Measurements from ENCODE around the gene LSP1. TPM values are rescaled to one million over a fixed set of nuclear protein-coding genes. Genes with fewer than 3 reads are reported as not detected.

LSP1 gene
- total and polyA plus RNA-seq, 2 of the 13 experiments (the other 11 are each of a cell fraction or from before 2014, with no cell fraction given), result 0.59 to 1.00 TPM

DNA sequence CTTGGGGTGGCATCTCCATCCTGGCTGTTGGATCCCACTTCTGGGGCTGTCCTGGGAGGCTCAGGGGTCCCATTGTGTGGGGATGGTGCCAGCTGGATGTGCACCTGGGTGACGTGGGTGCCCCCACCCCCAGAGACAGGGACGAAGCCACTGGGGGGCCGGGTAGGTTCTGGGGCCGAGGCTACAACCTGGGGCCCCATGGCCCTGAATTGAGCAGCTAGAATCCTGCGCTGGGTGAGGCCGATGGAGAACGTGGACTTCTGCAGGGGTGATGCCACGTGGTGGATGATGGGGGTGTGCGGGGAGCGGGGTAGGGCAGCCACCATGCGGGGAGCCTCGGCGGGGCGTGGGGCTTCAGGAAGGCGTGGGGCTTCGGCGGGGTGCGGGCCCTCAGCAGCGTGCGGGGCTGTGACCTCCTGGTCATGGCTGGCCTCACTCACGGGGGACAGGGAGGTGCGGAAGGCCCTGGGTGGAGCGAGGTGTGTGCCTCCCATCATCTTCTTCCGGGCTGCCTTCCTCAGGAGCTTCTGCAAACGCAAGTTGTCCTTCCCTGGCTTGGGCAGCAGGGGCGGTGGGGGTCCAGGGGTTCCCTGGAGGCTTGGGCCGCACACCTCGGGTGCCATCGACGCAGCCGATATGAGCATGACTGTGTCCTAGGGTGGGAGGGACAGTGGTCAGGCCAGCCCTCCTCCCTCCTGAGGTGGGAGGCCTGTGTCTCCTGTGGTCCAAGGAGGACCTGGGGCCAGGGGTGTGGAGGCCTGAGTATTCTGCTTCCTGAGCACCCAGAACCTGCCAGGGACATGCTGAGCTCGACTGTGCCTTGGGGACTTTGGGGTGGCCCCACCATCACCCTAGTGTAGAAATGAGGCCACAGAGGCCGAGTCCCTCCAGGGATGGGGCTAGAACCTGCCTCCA, 37.3 kb downstream of the LSP1 start (continued):
- TF ChIP-seq, protein P1, sequence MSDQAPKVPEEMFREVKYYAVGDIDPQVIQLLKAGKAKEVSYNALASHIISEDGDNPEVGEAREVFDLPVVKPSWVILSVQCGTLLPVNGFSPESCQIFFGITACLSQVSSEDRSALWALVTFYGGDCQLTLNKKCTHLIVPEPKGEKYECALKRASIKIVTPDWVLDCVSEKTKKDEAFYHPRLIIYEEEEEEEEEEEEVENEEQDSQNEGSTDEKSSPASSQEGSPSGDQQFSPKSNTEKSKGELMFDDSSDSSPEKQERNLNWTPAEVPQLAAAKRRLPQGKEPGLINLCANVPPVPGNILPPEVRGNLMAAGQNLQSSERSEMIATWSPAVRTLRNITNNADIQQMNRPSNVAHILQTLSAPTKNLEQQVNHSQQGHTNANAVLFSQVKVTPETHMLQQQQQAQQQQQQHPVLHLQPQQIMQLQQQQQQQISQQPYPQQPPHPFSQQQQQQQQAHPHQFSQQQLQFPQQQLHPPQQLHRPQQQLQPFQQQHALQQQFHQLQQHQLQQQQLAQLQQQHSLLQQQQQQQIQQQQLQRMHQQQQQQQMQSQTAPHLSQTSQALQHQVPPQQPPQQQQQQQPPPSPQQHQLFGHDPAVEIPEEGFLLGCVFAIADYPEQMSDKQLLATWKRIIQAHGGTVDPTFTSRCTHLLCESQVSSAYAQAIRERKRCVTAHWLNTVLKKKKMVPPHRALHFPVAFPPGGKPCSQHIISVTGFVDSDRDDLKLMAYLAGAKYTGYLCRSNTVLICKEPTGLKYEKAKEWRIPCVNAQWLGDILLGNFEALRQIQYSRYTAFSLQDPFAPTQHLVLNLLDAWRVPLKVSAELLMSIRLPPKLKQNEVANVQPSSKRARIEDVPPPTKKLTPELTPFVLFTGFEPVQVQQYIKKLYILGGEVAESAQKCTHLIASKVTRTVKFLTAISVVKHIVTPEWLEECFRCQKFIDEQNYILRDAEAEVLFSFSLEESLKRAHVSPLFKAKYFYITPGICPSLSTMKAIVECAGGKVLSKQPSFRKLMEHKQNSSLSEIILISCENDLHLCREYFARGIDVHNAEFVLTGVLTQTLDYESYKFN (CRISPR knock-in tag; conservative IDR thresholded peaks at IDR 0.05), result no peak
- TF ChIP-seq ELF1 (CRISPR knock-in tag; IDR thresholded peaks at IDR 0.05), result no peak
- TF ChIP-seq FLYWCH1 (CRISPR knock-in tag; IDR thresholded peaks at IDR 0.05), result no peak
- no peak for TF ChIP-seq KDM1A (CRISPR knock-in tag; IDR thresholded peaks at IDR 0.05)

DNA sequence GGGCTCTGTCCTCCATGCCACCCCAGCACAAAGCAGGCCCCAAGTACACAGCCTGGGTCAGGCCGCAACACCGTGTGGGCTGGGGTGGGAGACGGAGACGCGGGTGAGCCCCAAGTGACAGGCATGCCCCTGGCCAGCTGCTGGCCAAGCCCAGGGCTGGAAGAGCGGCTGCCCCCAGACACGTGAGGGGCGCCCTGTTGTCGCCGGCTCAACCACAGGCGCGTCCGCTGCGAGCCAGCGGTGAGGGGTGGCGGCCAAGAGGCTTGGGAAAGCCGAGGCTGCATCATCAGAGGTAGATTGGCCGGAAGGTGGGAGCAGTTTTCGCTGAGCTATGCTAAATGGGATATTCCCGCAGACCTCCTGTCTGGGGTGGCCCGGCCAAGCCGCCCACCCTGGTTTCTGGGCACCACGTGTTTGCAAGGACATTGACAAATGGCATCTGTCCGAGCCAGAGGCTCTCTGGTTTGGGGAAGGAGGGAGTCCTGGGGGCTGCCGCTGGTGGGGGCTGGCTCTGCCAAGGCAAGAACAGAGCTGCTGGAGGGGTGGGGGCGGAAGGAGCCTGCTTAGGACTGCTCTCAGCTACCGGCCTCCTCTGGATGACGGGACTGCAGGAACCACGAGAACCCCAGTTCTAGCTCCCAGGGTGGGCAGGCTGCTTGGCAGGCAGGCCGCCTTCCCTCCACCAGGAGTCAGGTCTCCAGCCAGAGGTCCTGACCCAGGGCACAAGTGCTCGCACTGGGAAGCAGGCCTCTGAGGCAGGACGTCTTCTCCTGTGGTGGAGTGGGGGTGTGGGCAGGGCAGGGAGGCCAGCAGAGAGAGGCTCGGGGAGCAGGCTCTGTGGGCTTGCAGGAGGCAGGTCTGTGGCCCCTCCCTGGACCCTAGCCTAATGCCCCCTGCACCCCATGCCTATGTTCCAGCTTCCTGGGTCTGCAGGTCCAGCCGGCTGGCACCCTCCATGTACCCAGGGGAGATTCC, 38.3 kb downstream of the LSP1 start:
- FAIRE-seq (no peak), ATAC-seq (no peak; the same call in 2 of the 3 replicates), DNase-seq (ENCODE audit: low spot score) (no peak)
- Histone ChIP-seq H3K27ac (ENCODE audit: extremely low read length, insufficient read depth, low read length) (no peak overlapping the region), H4K20me1 (ENCODE audit: insufficient read depth, low read length) (no peaks in the 10 kb centered on the region), H3K36me3 (replicated peaks in 1 of 2; ENCODE audit: control insufficient read depth in 1 of 2, insufficient read depth in 2 of 2, low read length in 2 of 2) (no peaks in the 10 kb centered on the region), H2AFZ (ENCODE audit: low read length) (no peak overlapping the region), H3K27me3 (ENCODE audit: control insufficient read depth in 1 of 2, insufficient read depth in 2 of 2, low read length in 2 of 2) (peaks cover 15 to 57% of the 10 kb centered on the region in 2 experiments), H3K9ac (ENCODE audit: insufficient read depth, low read depth, low read length) (no peak overlapping the region), H3K9me3 (ENCODE audit: low read length) (no peaks in the 10 kb centered on the region), H3K79me2 (ENCODE audit: insufficient read depth, low read length) (no peaks in the 10 kb centered on the region), H3K4me1 (ENCODE audit: insufficient read depth, low read length) (no peaks in the 10 kb centered on the region), H3K4me2 (ENCODE audit: low read depth, low read length) (no peak overlapping the region), H3K4me3 (replicated peaks in 1 of 3; ENCODE audit: insufficient read depth in 1 of 3, low read depth in 2 of 3, low read length in 3 of 3) (no peak overlapping the region)
- ChIA-PET CTCF (ENCODE audit: low intra/inter-chr PET ratio, low total read pairs) (no interaction called here), POLR2A (no interaction called here)
- WGBS (ENCODE audit: low lambda C conversion rate), result 54% methylated on average over 7 of the region's 34 CpGs
- intact Hi-C loops (cut with micrococcal nuclease; ENCODE audit: unreplicated experiment) (loop anchor here (1.0 kb wide), 1 partner anchor 26 kb away; no protein-coding TSS in a partner anchor), in situ Hi-C loops (cut with HindIII; ENCODE audit: extremely low pct_ligation_motif_present, low pct_unique_long_range_greater_than_20kb) (no loop called here)
- no TSS peak for BruUV-seq (replicated peaks)
- TF ChIP-seq ZNF441 (CRISPR knock-in tag; IDR thresholded peaks at IDR 0.05; ENCODE audit: borderline replicate concordance) (no peak), ZNF263 (CRISPR knock-in tag; IDR thresholded peaks at IDR 0.05) (no peak), SRF (IDR thresholded peaks at IDR 0.05; ENCODE audit: low read depth, low read length) (no peak), ZFP41 (CRISPR knock-in tag; IDR thresholded peaks at IDR 0.05; ENCODE audit: borderline replicate concordance) (no peak), MAFF (IDR thresholded peaks at IDR 0.05; ENCODE audit: low read depth, low read length) (peak; percentile 65; the same call in 1 of the 2 replicates), KDM1A (CRISPR knock-in tag; IDR thresholded peaks at IDR 0.05) (no peak), MAFK (conservative IDR thresholded peaks at IDR 0.05 in 1 of 2, IDR thresholded peaks at IDR 0.05 in 1 of 2; ENCODE audit: low read length in 2 of 2) (peak; percentile 74 to 87), ATF1 (CRISPR knock-in tag; IDR thresholded peaks at IDR 0.05) (no peak)
- TF ChIP-seq, protein P2, sequence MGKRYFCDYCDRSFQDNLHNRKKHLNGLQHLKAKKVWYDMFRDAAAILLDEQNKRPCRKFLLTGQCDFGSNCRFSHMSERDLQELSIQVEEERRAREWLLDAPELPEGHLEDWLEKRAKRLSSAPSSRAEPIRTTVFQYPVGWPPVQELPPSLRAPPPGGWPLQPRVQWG (CRISPR knock-in tag; IDR thresholded peaks at IDR 0.05; ENCODE audit: borderline replicate concordance, low read depth), result no peak

All from HepG2 (cell line).